Measurements from ENCODE around the gene ITGBL1.

The ITGBL1 gene

GRCh38 chr13:101755228-101755887 lies 302.9 kb downstream of the ITGBL1 start:
- peaks cover 45% of the 10 kb centered on the region for H3K4me1 ChIP-seq (ENCODE audit: insufficient read depth, low read length, severe bottlenecking)
- no peak overlapping the region for H3K27ac ChIP-seq (ENCODE audit: low read depth, low read length, poor library complexity, severe bottlenecking)
- no peaks in the 10 kb centered on the region for H4K20me1 ChIP-seq (ENCODE audit: insufficient read depth, low read length)
- H3K4me3 ChIP-seq (ENCODE audit: low read depth, low read length, poor library complexity, severe bottlenecking): no peak overlapping the region
- H3K79me2 ChIP-seq (ENCODE audit: insufficient read depth, low read length): no peaks in the 10 kb centered on the region
- H2AFZ ChIP-seq (ENCODE audit: low read length): no peak overlapping the region
- no peaks in the 10 kb centered on the region for H3K36me3 ChIP-seq (ENCODE audit: insufficient read depth, low read length)
- no peak for TF ChIP-seq EZH2 (IDR thresholded peaks at IDR 0.05; ENCODE audit: borderline replicate concordance, low read length)
- no peak for TF ChIP-seq CTCF (IDR thresholded peaks at IDR 0.05; ENCODE audit: low read length)
- no peak overlapping the region for H3K4me2 ChIP-seq (ENCODE audit: low read length)
- no peak overlapping the region for H3K9ac ChIP-seq (ENCODE audit: low read length)
- H3K9me2 ChIP-seq (ENCODE audit: low read depth, low read length): no peaks in the 10 kb centered on the region
- H3F3A ChIP-seq (ENCODE audit: insufficient read depth, low read length): no peaks in the 10 kb centered on the region
- H3K27me3 ChIP-seq (ENCODE audit: insufficient read depth, low read length): no peaks in the 10 kb centered on the region
- H3K9me3 ChIP-seq (ENCODE audit: low read length): no peaks in the 10 kb centered on the region

GRCh38 chr13:101757446-101758039 lies 305.1 kb downstream of the ITGBL1 start:
- H3K9me3 ChIP-seq (ENCODE audit: low read length): no peaks in the 10 kb centered on the region
- H3K79me2 ChIP-seq (ENCODE audit: insufficient read depth, low read length): no peaks in the 10 kb centered on the region
- no peaks in the 10 kb centered on the region for H3K36me3 ChIP-seq (ENCODE audit: insufficient read depth, low read length)
- H3K9ac ChIP-seq (ENCODE audit: low read length): no peak overlapping the region
- TF ChIP-seq EZH2 (IDR thresholded peaks at IDR 0.05; ENCODE audit: borderline replicate concordance, low read length) (no peak), CTCF (IDR thresholded peaks at IDR 0.05; ENCODE audit: low read length) (peak; percentile 82)
- H3F3A ChIP-seq (ENCODE audit: insufficient read depth, low read length): no peaks in the 10 kb centered on the region
- no peaks in the 10 kb centered on the region for H3K9me2 ChIP-seq (ENCODE audit: low read depth, low read length)
- H3K4me1 ChIP-seq (ENCODE audit: insufficient read depth, low read length, severe bottlenecking): peaks cover 25% of the 10 kb centered on the region
- no peak overlapping the region for H3K4me2 ChIP-seq (ENCODE audit: low read length)
- H3K27ac ChIP-seq (ENCODE audit: low read depth, low read length, poor library complexity, severe bottlenecking): no peak overlapping the region
- H3K4me3 ChIP-seq (ENCODE audit: low read depth, low read length, poor library complexity, severe bottlenecking): no peak overlapping the region
- no peaks in the 10 kb centered on the region for H4K20me1 ChIP-seq (ENCODE audit: insufficient read depth, low read length)
- no peaks in the 10 kb centered on the region for H3K27me3 ChIP-seq (ENCODE audit: insufficient read depth, low read length)
- H2AFZ ChIP-seq (ENCODE audit: low read length): no peak overlapping the region

- Histone ChIP-seq H3F3A (ENCODE audit: insufficient read depth, low read length) (no peaks in the 10 kb centered on the region), H4K20me1 (ENCODE audit: insufficient read depth, low read length) (no peaks in the 10 kb centered on the region), H3K9ac (ENCODE audit: low read length) (no peak overlapping the region), H3K9me2 (ENCODE audit: low read depth, low read length) (no peaks in the 10 kb centered on the region), H2AFZ (ENCODE audit: low read length) (no peak overlapping the region), H3K79me2 (ENCODE audit: insufficient read depth, low read length) (no peaks in the 10 kb centered on the region), H3K4me1 (ENCODE audit: insufficient read depth, low read length, severe bottlenecking) (no peaks in the 10 kb centered on the region), H3K4me2 (ENCODE audit: low read length) (no peak overlapping the region), H3K4me3 (ENCODE audit: low read depth, low read length, poor library complexity, severe bottlenecking) (no peak overlapping the region), H3K27me3 (ENCODE audit: insufficient read depth, low read length) (no peaks in the 10 kb centered on the region), H3K27ac (ENCODE audit: low read depth, low read length, poor library complexity, severe bottlenecking) (no peak overlapping the region), H3K9me3 (ENCODE audit: low read length) (no peaks in the 10 kb centered on the region), H3K36me3 (ENCODE audit: insufficient read depth, low read length) (no peaks in the 10 kb centered on the region)
- no peak for TF ChIP-seq EZH2 (IDR thresholded peaks at IDR 0.05; ENCODE audit: borderline replicate concordance, low read length)
- TF ChIP-seq CTCF (IDR thresholded peaks at IDR 0.05; ENCODE audit: low read length): no peak
These were observed 310.7 kb downstream of the ITGBL1 start for GRCh38 chr13:101763191-101763590.
